Measurements from ENCODE around the gene FOXO6.

Gene FOXO6

DNA sequence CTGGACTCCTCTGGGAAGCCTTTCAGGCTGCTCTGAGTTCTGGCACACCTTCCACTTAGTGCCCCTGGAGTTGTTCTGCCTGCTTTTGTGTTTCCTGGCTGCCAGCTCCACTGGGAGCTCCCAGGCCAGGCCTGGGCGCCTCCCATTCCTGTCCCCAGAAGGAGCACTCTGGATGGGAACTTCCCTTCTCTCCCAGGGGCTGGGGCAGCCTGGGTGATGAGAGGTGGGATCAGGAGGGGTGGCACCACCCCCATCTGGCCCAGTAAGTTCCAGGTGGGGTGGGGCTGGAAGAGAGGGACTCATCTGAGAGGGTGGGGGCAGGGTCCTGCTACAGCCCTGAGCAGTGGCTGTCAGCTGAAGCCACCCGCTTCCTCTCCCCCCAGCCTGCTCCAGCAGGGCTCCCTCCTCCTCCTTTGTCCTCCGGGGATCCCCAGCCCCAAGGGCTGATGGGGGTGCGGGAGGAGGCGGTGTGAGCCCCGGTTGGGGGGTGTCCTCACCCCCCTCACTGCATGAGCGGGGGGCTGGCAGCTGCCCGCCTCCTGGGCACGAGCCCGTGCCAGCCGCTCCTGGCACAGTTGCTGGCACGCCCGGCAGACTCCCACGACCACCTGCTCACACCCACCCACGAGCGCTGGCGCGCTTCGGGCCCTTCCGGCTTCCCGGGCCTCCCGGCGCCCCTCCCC lies 4.7 kb downstream of the FOXO6 start:
- no peak for DNase-seq (ENCODE audit: low read depth in 3 of 3)

DNA sequence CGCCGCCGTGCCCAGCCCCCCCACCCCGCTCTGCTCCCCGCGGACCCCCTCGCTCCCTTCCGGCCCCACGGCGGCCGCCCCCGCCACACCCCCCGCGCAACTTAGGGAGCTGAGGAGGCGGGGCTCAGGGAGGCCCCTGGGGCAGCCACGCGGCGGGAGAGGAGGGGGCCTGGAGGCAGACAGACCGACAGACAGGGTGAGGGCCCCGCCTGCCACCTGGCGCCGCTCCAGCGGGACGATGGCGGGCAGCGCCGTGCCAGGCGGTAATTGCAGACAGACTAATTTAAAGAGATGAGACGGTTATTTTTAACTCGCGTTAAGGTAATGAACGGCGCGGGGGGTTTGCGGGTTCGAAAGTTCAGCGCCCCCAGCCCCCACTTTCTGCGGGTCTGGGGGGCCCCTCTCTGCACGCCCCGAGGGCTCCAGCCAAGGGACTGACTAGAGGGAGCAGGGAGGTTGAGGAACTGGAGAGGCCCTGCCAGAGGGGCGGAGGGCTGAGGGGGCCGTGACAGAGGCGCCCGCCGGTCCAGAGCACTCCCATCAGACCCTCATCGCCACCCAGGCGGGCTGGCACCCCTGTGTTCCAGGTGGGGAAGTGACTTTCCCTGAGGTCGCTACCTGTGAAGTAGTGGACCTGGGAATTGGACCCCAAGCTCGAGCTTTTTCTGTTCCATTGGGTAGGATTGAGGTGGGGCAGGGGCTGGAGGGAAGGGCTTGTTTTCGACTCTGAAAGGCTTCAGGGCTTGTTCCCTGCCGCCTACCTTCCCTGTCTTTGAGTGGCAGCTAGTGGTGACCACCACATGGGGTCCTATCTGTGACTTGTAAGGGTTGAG lies 5.4 kb downstream of the FOXO6 start:
- DNase-seq (ENCODE audit: low read depth in 3 of 3), result no peak

DNA sequence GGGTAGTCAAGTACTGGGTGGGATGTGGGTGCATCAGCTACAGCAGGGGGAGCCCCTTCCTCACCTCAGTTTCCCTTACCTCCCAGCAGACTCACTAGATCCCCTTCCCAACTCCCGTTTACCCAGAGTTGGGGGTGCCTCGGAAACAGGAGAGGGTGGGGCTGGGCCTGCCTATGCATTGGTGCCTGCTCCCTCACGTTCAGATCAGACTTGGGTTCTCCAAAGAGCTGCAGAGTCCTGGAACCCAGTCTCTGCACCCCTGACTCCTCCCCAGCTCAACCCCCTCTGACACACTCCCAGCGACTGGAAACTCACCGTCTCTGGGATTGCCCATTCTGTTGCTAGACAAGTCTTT lies 6.0 kb downstream of the FOXO6 start:
- no peak for DNase-seq (ENCODE audit: low read depth in 3 of 3)

GRCh38 chr1:41368366-41368765 lies 7.1 kb downstream of the FOXO6 start:
- DNase-seq (ENCODE audit: low read depth in 3 of 3), result no peak

DNA sequence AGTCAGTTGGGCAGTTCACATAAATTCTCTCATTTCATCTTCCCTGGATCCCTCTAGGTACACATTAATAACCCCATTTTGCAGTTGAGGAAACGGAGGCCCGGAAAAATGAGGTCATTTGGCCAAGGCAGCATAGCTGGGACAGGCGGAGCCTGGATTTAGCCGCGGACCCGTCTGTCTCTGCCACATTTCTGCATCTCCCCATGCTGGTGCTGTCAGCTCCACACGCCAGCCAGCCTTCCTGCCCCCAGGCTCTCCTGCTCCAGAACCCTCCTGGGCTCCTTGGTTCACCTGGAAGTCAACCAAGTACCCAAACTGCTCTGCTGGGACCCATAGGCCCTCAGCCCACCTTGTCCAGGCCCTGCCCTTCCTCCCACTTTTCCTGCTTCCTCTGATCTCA lies 7.6 kb downstream of the FOXO6 start:
- DNase-seq (ENCODE audit: low read depth in 3 of 3), result no peak

DNA sequence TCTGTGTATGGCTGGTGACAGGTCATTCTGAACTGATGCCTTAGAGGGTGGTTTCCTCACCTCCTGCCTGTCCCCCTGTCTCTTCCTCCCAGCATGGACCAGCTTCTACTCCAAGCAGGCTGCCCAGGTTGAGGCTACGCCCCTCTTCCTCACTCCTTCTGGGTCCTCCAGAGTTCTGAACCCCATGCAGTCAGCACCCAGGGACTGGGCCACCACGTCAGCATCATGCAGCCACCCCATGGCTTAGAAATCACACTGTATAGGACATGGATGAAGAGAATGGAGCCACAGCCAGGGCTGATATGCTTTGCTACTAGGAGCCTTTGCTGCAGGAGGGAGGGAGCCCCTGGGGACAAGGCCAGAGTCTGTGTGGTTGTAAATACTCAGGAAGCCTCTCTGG lies 8.3 kb downstream of the FOXO6 start:
- no peak for DNase-seq (ENCODE audit: low read depth in 3 of 3)

GRCh38 chr1:41370225-41370624 lies 9.0 kb downstream of the FOXO6 start:
- DNase-seq (ENCODE audit: low read depth in 3 of 3), result no peak

DNA sequence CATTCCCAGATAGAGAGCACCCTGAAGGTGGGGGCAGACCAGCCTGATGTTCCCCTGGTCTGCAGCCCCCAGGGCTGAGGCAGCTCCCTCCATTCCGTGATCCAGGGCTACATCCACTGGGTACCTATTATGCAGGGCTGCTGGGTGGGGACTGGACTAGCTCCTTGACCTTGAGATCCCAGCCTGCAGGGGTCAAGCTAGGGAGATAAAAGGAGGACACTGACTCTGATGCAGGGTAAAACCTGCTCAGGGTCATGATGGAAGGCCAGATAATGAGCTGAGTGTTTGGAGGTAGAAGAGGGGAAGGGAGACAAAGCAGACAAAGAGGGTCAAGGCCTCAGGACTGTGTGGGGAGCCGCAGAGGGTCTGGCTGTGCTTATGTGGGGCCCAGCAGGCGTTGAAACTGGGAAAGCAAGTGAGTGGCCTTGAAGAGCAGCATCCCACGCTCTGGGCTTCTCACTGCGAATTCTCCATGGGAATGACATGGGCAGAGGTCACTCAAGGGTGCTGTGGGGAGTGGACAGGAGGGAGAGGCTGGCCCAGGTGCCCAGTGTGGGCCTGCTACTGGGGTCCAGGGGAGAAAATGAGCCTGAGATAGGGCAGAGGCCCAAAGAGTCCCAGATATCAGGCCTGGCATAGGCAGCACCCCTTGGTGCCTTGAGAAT lies 9.7 kb downstream of the FOXO6 start:
- no peak for DNase-seq (ENCODE audit: low read depth in 3 of 3)

DNA sequence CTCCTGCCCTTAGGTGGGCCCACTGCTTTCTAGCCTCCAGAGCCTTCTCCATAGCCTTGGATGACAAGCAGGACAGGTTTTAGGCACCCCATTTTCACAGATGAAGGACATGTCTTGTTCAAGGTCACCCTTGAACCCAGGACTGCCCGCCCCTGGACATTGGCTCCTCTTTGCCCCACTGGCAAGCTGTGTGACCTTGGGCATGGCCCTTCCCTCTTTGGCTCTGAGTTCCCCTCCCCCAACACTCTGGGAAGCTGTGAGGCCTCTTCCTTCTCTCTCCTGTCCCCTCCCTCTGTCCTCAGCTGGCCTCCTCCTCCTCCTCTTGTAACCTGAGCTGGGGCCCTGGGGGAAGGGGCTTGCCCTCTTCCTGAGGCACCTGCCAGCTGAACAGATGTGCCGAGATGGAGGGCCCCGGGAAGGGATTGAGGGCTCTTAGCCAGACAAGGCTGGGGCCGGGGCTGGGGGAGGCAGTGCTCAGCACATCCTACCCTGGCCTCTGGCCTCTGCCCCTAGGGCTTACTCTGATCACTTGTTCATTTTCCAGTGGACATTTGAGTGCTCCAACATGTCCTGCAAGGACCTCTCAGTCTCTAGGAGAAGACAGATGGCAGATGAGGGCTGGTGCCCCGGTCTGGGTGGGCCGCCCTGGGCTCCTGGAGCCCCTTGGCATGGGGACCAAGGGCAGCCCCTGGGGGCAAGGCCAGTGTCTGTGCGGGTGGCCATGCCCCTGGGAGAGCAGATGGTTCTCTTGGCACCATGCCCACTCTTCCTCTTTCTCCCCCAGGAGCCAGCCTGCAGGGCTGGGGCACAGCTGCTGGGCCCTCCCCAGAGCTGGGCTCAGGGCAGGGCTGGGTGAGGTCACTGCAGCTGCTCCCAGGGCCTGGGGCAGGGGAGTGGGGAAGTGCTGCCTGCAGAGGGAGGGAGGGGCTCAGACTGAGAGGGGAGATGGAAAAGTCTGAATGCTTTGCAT lies 10.7 kb downstream of the FOXO6 start:
- no peak for DNase-seq (ENCODE audit: low read depth in 3 of 3)

DNA sequence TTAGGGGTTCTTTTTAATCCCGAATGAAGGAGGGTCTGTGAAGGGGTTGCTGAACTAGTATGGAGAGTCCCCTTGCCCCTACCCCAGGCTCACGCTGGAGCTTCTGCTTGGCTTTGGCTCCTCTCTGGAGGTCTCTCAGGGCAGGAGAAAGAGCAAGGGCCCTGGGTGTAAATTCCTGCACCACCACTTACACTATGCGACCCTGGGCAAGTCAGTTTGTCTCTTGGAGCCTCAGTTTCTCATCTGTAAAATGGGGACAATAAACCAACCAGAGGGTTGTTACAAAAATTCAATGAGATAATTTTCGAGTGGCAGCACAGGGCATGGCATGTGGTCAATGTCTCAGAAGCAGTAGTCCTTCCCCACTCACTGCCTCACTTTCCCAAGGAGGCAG lies 11.4 kb downstream of the FOXO6 start:
- DNase-seq (ENCODE audit: low read depth in 3 of 3), result no peak

- DNase-seq (ENCODE audit: low read depth in 3 of 3), result no peak
Measured at GRCh38 chr1:41373373-41373772, 12.1 kb downstream of the FOXO6 start.

GRCh38 chr1:41374711-41375110 lies 13.5 kb downstream of the FOXO6 start:
- no peak for DNase-seq (ENCODE audit: low read depth in 3 of 3)

- no peak for DNase-seq (ENCODE audit: low read depth in 3 of 3)
Measured at GRCh38 chr1:41377397-41377796, 16.2 kb downstream of the FOXO6 start.

DNA sequence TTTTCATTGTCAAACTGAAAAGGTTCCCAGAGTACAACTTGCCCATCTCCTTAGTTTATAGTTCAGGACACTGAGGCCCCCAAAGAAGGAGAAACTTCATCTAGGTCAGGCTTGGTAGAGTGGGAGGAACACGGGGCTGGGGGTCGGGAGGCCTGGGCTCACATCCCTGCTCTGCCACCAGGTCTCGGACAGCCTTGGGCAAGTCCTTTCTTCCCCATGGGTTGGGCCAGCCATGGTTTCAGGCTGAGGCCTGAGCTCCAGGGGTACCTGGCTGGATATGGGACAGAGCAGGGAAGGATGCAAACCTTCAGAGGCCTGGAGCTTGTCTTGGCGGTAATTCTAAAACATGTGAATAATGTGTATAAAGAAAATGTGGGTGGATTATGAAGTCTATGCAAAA lies 17.0 kb downstream of the FOXO6 start:
- DNase-seq (ENCODE audit: low read depth in 3 of 3), result no peak

- no peak for DNase-seq (ENCODE audit: low read depth in 3 of 3)
Measured at GRCh38 chr1:41378999-41379737, 17.9 kb downstream of the FOXO6 start.

DNA sequence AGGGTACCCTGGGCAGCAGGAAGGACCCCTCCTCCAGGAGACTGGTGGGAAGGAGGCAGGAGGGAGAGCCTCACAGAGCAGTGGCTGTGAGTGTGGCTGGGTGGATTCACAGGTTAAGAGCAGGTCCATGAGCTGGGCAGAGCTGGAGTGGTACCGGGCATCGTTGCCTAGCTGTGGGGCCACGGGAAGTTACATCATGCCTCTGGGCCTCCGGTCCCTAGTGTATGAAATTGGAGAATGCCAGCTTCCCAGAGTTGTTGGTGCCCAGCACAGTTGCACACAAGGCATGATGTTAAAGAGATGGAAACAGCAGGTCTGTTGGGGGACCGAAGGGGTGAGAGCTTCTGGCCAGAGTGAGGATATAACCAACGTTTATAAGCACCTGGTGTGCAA lies 18.5 kb downstream of the FOXO6 start:
- no peak for DNase-seq (ENCODE audit: low read depth in 3 of 3)

GRCh38 chr1:41380195-41380594 lies 19.0 kb downstream of the FOXO6 start:
- DNase-seq (ENCODE audit: low read depth in 3 of 3), result no peak

DNA sequence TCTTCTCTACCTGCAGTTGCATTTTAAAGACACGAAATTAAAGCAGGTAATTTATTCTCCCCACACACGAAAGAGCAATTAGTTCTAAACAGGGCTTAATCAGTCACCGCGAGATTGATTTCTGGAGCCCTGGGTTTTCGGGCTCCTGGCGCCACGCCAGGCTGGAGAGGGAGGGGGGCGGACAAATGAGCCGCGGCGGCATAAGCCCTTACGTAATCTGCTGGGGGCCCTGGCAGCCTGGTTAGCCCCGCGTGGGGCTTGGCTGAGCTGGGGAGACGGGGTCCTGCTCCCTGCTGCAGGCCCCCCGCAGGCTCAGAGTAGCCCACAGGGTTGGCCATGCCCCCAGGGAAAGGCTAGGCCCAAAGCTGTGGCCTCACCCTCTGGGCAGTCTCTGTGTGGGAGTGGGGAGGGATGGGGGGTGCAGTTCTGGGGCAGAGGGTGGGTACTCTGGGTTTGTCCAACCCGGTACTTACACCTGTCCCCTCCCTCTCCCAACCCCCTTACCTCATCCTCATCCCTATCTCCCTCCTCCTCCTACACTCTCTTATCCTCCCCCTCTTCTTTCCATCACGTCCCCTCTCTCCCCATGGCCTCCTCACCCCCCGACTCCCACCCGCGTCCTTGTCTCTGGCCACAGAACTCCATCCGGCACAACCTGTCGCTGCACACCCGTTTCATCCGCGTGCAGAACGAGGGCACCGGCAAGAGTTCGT lies 19.9 kb downstream of the FOXO6 start:
- DNase-seq (ENCODE audit: low read depth in 3 of 3), result no peak

GRCh38 chr1:41381692-41382479 lies 20.7 kb downstream of the FOXO6 start:
- no peak for DNase-seq (ENCODE audit: low read depth in 3 of 3)
